GM06990 (cell line): ENCODE measurements around the gene TSPAN11.

Experiments used
- DNase-seq: peaks from one replicate; pipeline ENCODE4 v3.0.0-alpha.2; 2011; ENCODE audit not compliant: insufficient read length; ENCODE audit errors: extremely low read depth
- H3K27me3 ChIP-seq: replicated peaks from 2 replicates; pipeline ENCODE4 v1.6.0; 2011; ENCODE audit warnings: low read length; ENCODE audit not compliant: control insufficient read depth, insufficient read depth
- H3K36me3 ChIP-seq: 2 replicates; pipeline ENCODE4 v1.5.1; 2011; ENCODE audit warnings: low read length; ENCODE audit not compliant: control insufficient read depth, insufficient read depth
- H3K4me3 ChIP-seq: replicated peaks from 2 replicates; pipeline ENCODE4 v1.5.1; 2011; ENCODE audit warnings: low read depth, mild to moderate bottlenecking, control low read depth, low read length
- CTCF ChIP-seq: IDR thresholded peaks from 2 replicates; pipeline ENCODE4 v1.5.1; 2011; ENCODE audit warnings: low read length, control low read depth, mild to moderate bottlenecking, inconsistent platforms; ENCODE audit not compliant: insufficient read depth, poor library complexity, severe bottlenecking

Gene TSPAN11

GRCh38 chr12:31029916-31030562 lies 103.5 kb downstream of the TSPAN11 start:
- H3K27me3 ChIP-seq, result no peaks in the 10 kb centered on the region; the same call in 1 of the 2 replicates
- DNase-seq, result no peak
- no peak for TF ChIP-seq CTCF
- no peaks in the 10 kb centered on the region for H3K36me3 ChIP-seq
- no peak overlapping the region for H3K4me3 ChIP-seq

GRCh38 chr12:31031951-31032335 lies 105.4 kb downstream of the TSPAN11 start:
- no peak for TF ChIP-seq CTCF
- no peak overlapping the region for H3K4me3 ChIP-seq
- no peaks in the 10 kb centered on the region; the same call in 1 of the 2 replicates for H3K27me3 ChIP-seq
- DNase-seq, result no peak
- no peaks in the 10 kb centered on the region for H3K36me3 ChIP-seq

- Histone ChIP-seq H3K27me3 (peaks cover 2% of the 10 kb centered on the region), H3K36me3 (no peaks in the 10 kb centered on the region), H3K4me3 (no peak overlapping the region)
- no peak for DNase-seq
- no peak for TF ChIP-seq CTCF
These were observed 106.6 kb downstream of the TSPAN11 start for GRCh38 chr12:31033146-31033545.

- H3K27me3 ChIP-seq, result peaks cover 2% of the 10 kb centered on the region
- DNase-seq, result no peak
- no peak for TF ChIP-seq CTCF
- H3K4me3 ChIP-seq, result no peak overlapping the region
- H3K36me3 ChIP-seq, result no peaks in the 10 kb centered on the region
These were observed 107.1 kb downstream of the TSPAN11 start for GRCh38 chr12:31033681-31034080.

GRCh38 chr12:31034372-31034771 lies 107.8 kb downstream of the TSPAN11 start:
- Histone ChIP-seq H3K27me3 (peaks cover 2% of the 10 kb centered on the region), H3K36me3 (no peaks in the 10 kb centered on the region), H3K4me3 (no peak overlapping the region)
- TF ChIP-seq CTCF, result no peak
- no peak for DNase-seq

GRCh38 chr12:31035226-31035625 lies 108.7 kb downstream of the TSPAN11 start:
- Histone ChIP-seq H3K4me3 (no peak overlapping the region), H3K27me3 (peaks cover 2% of the 10 kb centered on the region), H3K36me3 (no peaks in the 10 kb centered on the region)
- DNase-seq, result no peak
- no peak for TF ChIP-seq CTCF
